Gastrocnemius medialis (tissue), 4 donors: ENCODE results near the gene ACVR1B.

ENCODE experiments used
- CTCF ChIP-seq, 5 experiments: fragments of 450-650 bp in 3 of 5; fragments of 200-600 bp in 2 of 5; sonication (generic) in 2 of 5; IDR thresholded peaks in 4 of 5; conservative IDR thresholded peaks in 1 of 5; 1 replicate in 4 of 5; 2 replicates in 1 of 5; pipeline ENCODE4 v1.5.1; 2016 to 2019; ENCODE audit warnings: antibody characterized with exemption in 5 of 5, mild to moderate bottlenecking in 3 of 5, moderate library complexity in 3 of 5
- POLR2A ChIP-seq, 2 donors: fragments of 450-650 bp; IDR thresholded peaks; one replicate each; pipeline ENCODE4 v1.6.1; 2017; ENCODE audit warnings: antibody characterized with exemption in 2 of 2, mild to moderate bottlenecking in 2 of 2, moderate library complexity in 2 of 2

GRCh38 chr12:51907083-51907855 lies 44.2 kb upstream of the ACVR1B start, which contains the start of gene ACVRL1:
- TF ChIP-seq CTCF (IDR thresholded peaks at IDR 0.05 in 4 of 5, conservative IDR thresholded peaks at IDR 0.05 in 1 of 5) (no peak), POLR2A (IDR thresholded peaks at IDR 0.05) (no peak)
